Fibroblast of lung (primary cell): ENCODE data around the gene PPM1H.

Experiments used
- CTCF ChIP-seq, 2 donors: IDR thresholded peaks in 1 of 2; conservative IDR thresholded peaks in 1 of 2; 1 replicate in 1 of 2; 2 replicates in 1 of 2; pipeline ENCODE4 v1.5.1; 2011 to 2012; ENCODE audit warnings: low read length in 2 of 2, control low read depth in 1 of 2, inconsistent platforms in 1 of 2, low read depth in 1 of 2, mild to moderate bottlenecking in 1 of 2
- EZH2 ChIP-seq: IDR thresholded peaks from 2 replicates; pipeline ENCODE4 v1.5.1; 2012; ENCODE audit warnings: low read length, control low read depth, mild to moderate bottlenecking; ENCODE audit errors: missing control alignments

- TF ChIP-seq EZH2 (no peak), CTCF (conservative IDR thresholded peaks at IDR 0.05 in 1 of 2, IDR thresholded peaks at IDR 0.05 in 1 of 2; ENCODE audit: low read depth in 1 of 2, low read length in 2 of 2) (no peak)
Observed at GRCh38 chr12:62714181-62714773, 220.7 kb downstream of the PPM1H start.
